D721Med (cell line): Measurements from ENCODE around the gene CYP2A6.
A peak's percentile ranks its signal among the peaks of the same experiment; 100 is the strongest.

Source experiments
- DNase-seq: peaks from one replicate; pipeline ENCODE4 v3.0.0; 2011; ENCODE audit warnings: low spot score; ENCODE audit not compliant: insufficient read length
- FAIRE-seq: peaks from 2 replicates; lab custom pipeline; 2011; peaks lifted over from hg19 to GRCh38; lab: Jason Lieb, UNC
- CTCF ChIP-seq: IDR thresholded peaks from 2 replicates; pipeline ENCODE4 v1.5.1; 2012; ENCODE audit warnings: mild to moderate bottlenecking, control low read depth; ENCODE audit not compliant: insufficient read depth; ENCODE audit errors: missing control alignments

The CYP2A6 gene

GRCh38 chr19:40807147-40808020 lies 42.9 kb downstream of the CYP2A6 start:
- no peak for FAIRE-seq
- no peak for DNase-seq
- TF ChIP-seq CTCF: peak; percentile 6

GRCh38 chr19:40806423-40807146 lies 43.7 kb downstream of the CYP2A6 start:
- FAIRE-seq (no peak), DNase-seq (peak; percentile 70)
- TF ChIP-seq CTCF: peak; percentile 39

GRCh38 chr19:40805258-40805868 lies 44.9 kb downstream of the CYP2A6 start:
- FAIRE-seq (no peak), DNase-seq (no peak)
- TF ChIP-seq CTCF: no peak

GRCh38 chr19:40804783-40805242 lies 45.4 kb downstream of the CYP2A6 start:
- DNase-seq (no peak), FAIRE-seq (no peak)
- TF ChIP-seq CTCF: no peak

GRCh38 chr19:40803857-40804782 lies 46.1 kb downstream of the CYP2A6 start:
- FAIRE-seq (no peak), DNase-seq (no peak)
- no peak for TF ChIP-seq CTCF

GRCh38 chr19:40803170-40803856 lies 46.9 kb downstream of the CYP2A6 start:
- no peak for DNase-seq
- no peak for FAIRE-seq
- TF ChIP-seq CTCF: no peak
